ENCODE data around the gene TRMT11. TPM values are rescaled to one million over a fixed set of nuclear protein-coding genes. Genes with fewer than 3 reads are reported as not detected.

Gene TRMT11
- total and polyA plus RNA-seq, 2 of the 13 experiments (the other 11 are each of a cell fraction or from before 2014, with no cell fraction given): 42.2 to 81.9 TPM

- TF ChIP-seq, protein P1, sequence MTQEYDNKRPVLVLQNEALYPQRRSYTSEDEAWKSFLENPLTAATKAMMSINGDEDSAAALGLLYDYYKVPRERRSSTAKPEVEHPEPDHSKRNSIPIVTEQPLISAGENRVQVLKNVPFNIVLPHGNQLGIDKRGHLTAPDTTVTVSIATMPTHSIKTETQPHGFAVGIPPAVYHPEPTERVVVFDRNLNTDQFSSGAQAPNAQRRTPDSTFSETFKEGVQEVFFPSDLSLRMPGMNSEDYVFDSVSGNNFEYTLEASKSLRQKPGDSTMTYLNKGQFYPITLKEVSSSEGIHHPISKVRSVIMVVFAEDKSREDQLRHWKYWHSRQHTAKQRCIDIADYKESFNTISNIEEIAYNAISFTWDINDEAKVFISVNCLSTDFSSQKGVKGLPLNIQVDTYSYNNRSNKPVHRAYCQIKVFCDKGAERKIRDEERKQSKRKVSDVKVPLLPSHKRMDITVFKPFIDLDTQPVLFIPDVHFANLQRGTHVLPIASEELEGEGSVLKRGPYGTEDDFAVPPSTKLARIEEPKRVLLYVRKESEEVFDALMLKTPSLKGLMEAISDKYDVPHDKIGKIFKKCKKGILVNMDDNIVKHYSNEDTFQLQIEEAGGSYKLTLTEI (CRISPR knock-in tag; conservative IDR thresholded peaks at IDR 0.05): no peak
- TF ChIP-seq HES4 (CRISPR knock-in tag; IDR thresholded peaks at IDR 0.05; ENCODE audit: borderline replicate concordance): peak; percentile 80; the same call in 1 of the 2 replicates
- TF ChIP-seq ZFP36L1 (CRISPR knock-in tag; IDR thresholded peaks at IDR 0.05): peak; percentile 90
- TF ChIP-seq SMARCC2 (IDR thresholded peaks at IDR 0.05): no peak
- TF ChIP-seq ZNF841 (CRISPR knock-in tag; IDR thresholded peaks at IDR 0.05; ENCODE audit: borderline replicate concordance): peak; percentile 80; the same call in 1 of the 2 replicates
- TF ChIP-seq ZNF350 (CRISPR knock-in tag; IDR thresholded peaks at IDR 0.05; ENCODE audit: borderline replicate concordance, low read depth): peak; percentile 99
- TF ChIP-seq ZNF720 (CRISPR knock-in tag; IDR thresholded peaks at IDR 0.05): no peak
- peak; percentile 90 for TF ChIP-seq GATAD1 (CRISPR knock-in tag; IDR thresholded peaks at IDR 0.05)
- TF ChIP-seq ZNF572 (CRISPR knock-in tag; IDR thresholded peaks at IDR 0.05): peak; percentile 93; the same call in 1 of the 2 replicates
- no peak for TF ChIP-seq ATF1 (CRISPR knock-in tag; IDR thresholded peaks at IDR 0.05)
- TF ChIP-seq MEIS2 (CRISPR knock-in tag; IDR thresholded peaks at IDR 0.05): no peak; the same call in 1 of the 2 replicates
- TF ChIP-seq, protein P2, sequence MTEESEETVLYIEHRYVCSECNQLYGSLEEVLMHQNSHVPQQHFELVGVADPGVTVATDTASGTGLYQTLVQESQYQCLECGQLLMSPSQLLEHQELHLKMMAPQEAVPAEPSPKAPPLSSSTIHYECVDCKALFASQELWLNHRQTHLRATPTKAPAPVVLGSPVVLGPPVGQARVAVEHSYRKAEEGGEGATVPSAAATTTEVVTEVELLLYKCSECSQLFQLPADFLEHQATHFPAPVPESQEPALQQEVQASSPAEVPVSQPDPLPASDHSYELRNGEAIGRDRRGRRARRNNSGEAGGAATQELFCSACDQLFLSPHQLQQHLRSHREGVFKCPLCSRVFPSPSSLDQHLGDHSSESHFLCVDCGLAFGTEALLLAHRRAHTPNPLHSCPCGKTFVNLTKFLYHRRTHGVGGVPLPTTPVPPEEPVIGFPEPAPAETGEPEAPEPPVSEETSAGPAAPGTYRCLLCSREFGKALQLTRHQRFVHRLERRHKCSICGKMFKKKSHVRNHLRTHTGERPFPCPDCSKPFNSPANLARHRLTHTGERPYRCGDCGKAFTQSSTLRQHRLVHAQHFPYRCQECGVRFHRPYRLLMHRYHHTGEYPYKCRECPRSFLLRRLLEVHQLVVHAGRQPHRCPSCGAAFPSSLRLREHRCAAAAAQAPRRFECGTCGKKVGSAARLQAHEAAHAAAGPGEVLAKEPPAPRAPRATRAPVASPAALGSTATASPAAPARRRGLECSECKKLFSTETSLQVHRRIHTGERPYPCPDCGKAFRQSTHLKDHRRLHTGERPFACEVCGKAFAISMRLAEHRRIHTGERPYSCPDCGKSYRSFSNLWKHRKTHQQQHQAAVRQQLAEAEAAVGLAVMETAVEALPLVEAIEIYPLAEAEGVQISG (CRISPR knock-in tag; IDR thresholded peaks at IDR 0.05): peak; percentile 96
- TF ChIP-seq TFAP4 (IDR thresholded peaks at IDR 0.05; ENCODE audit: borderline replicate concordance, low read depth): peak; percentile 73; the same call in 1 of the 2 replicates
- TF ChIP-seq ZFP36L2 (CRISPR knock-in tag; IDR thresholded peaks at IDR 0.05): no peak
- TF ChIP-seq, protein P3, sequence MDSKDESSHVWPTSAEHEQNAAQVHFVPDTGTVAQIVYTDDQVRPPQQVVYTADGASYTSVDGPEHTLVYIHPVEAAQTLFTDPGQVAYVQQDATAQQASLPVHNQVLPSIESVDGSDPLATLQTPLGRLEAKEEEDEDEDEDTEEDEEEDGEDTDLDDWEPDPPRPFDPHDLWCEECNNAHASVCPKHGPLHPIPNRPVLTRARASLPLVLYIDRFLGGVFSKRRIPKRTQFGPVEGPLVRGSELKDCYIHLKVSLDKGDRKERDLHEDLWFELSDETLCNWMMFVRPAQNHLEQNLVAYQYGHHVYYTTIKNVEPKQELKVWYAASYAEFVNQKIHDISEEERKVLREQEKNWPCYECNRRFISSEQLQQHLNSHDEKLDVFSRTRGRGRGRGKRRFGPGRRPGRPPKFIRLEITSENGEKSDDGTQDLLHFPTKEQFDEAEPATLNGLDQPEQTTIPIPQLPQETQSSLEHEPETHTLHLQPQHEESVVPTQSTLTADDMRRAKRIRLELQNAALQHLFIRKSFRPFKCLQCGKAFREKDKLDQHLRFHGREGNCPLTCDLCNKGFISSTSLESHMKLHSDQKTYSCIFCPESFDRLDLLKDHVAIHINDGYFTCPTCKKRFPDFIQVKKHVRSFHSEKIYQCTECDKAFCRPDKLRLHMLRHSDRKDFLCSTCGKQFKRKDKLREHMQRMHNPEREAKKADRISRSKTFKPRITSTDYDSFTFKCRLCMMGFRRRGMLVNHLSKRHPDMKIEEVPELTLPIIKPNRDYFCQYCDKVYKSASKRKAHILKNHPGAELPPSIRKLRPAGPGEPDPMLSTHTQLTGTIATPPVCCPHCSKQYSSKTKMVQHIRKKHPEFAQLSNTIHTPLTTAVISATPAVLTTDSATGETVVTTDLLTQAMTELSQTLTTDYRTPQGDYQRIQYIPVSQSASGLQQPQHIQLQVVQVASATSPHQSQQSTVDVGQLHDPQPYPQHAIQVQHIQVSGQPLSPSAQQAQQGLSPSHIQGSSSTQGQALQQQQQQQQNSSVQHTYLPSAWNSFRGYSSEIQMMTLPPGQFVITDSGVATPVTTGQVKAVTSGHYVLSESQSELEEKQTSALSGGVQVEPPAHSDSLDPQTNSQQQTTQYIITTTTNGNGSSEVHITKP (CRISPR knock-in tag; IDR thresholded peaks at IDR 0.05; ENCODE audit: low read depth): peak; percentile 60; the same call in 1 of the 2 replicates
- TF ChIP-seq TERF1 (CRISPR knock-in tag; IDR thresholded peaks at IDR 0.05): no peak
- no peak for TF ChIP-seq ZNF180 (CRISPR knock-in tag; IDR thresholded peaks at IDR 0.05; ENCODE audit: borderline replicate concordance, low read depth)
- 0 out of 2 replicates have a peak, but pooled peaks have one; percentile 15 for TF ChIP-seq MIER3 (CRISPR knock-in tag; IDR thresholded peaks at IDR 0.05; ENCODE audit: borderline replicate concordance)
- TF ChIP-seq ARID2 (CRISPR knock-in tag; IDR thresholded peaks at IDR 0.05; ENCODE audit: borderline replicate concordance): peak; percentile 88; the same call in 1 of the 2 replicates
These were observed at the start of gene TRMT11 (continued) for GRCh38 chr6:125986301-125987025.

Measured in HepG2 (cell line).